Measurements from ENCODE around the gene IGF1R.

The IGF1R gene

DNA sequence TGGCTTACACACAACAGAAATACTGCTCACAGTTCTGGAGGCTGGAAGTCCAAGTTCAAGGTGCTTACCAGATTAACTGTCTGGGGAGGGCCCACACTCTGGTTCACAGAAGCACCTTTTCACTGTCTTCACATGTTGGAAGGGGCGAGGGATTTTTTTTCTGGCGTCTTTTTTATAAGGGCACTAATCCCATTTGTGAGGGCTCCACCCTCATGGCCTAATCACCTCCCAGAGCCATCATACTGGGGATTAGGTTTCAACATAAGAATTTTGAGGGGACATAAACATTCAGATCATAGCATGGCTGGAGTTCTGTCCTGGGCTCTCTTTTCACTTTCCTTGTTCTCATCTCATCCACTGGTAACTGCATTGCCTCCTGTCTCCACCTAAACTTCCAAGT, 63.5 kb downstream of the IGF1R start:
- Histone ChIP-seq H3K79me2 (ENCODE audit: insufficient read depth, low read depth) (peaks cover 77% of the 10 kb centered on the region), H2AFZ (ENCODE audit: low read depth) (no peak overlapping the region), H3K27ac (no peak overlapping the region), H3K4me1 (ENCODE audit: low read depth, poor library complexity, severe bottlenecking) (peaks cover 26% of the 10 kb centered on the region), H3K4me2 (no peak overlapping the region), H3K4me3 (IDR thresholded peaks at IDR 0.05; ENCODE audit: insufficient read depth, low read depth, low read length) (no peak overlapping the region), H3K36me3 (ENCODE audit: insufficient read depth) (no peaks in the 10 kb centered on the region; the same call in 1 of the 2 replicates), H3K9ac (no peak overlapping the region), H4K20me1 (ENCODE audit: insufficient read depth) (peaks cover 35% of the 10 kb centered on the region; the same call in 1 of the 2 replicates), H3K27me3 (ENCODE audit: insufficient read depth, low read depth) (no peaks in the 10 kb centered on the region)
- TF ChIP-seq, protein P1, sequence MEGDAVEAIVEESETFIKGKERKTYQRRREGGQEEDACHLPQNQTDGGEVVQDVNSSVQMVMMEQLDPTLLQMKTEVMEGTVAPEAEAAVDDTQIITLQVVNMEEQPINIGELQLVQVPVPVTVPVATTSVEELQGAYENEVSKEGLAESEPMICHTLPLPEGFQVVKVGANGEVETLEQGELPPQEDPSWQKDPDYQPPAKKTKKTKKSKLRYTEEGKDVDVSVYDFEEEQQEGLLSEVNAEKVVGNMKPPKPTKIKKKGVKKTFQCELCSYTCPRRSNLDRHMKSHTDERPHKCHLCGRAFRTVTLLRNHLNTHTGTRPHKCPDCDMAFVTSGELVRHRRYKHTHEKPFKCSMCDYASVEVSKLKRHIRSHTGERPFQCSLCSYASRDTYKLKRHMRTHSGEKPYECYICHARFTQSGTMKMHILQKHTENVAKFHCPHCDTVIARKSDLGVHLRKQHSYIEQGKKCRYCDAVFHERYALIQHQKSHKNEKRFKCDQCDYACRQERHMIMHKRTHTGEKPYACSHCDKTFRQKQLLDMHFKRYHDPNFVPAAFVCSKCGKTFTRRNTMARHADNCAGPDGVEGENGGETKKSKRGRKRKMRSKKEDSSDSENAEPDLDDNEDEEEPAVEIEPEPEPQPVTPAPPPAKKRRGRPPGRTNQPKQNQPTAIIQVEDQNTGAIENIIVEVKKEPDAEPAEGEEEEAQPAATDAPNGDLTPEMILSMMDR (conservative IDR thresholded peaks at IDR 0.05; ENCODE audit: low read depth, low read length) = no peak

DNA sequence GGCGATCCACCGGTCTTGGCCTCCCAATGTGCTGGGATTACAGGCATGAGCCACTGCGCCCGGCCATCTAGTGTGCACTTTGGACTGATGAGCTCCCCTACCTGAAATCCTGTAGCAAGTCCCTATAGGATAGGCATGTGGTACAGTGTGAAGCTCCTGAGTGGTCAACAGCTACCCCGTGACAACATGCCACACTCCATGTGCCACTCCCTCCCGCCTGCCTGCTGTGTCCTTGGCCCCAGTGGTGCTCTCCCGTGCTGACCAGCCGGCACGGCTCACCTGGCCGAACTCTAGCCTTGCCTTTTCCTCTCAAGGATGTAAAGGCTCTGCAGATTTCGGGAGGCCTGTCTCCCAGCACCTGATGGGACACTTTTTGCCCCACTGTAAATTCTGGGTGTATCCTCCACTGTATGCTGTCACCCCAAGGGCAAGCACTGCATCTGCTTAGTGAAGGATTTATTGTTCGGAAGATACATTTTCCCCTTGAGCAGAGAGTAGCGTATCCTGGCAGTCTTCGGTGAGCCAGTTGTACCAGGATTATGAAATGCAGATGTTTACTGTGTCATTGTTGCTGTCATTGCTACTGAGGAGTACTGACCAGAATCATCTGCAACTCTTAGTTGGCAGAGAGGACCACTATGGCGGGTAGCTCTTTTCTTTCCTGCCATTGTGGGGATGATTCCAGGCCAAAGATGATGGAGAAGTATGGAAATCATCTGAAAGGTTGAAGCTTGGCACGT, 64.7 kb downstream of the IGF1R start:
- Histone ChIP-seq H3K4me2 (peak overlapping the region; percentile 76), H3K4me1 (ENCODE audit: low read depth, poor library complexity, severe bottlenecking) (peaks cover 26% of the 10 kb centered on the region), H3K27me3 (ENCODE audit: insufficient read depth, low read depth) (no peaks in the 10 kb centered on the region), H2AFZ (ENCODE audit: low read depth) (no peak overlapping the region), H3K27ac (peak overlapping the region; percentile 11; the same call in 1 of the 2 replicates), H3K4me3 (IDR thresholded peaks at IDR 0.05; ENCODE audit: insufficient read depth, low read depth, low read length) (no peak overlapping the region), H3K9ac (no peak overlapping the region), H3K79me2 (ENCODE audit: insufficient read depth, low read depth) (peaks cover 83% of the 10 kb centered on the region), H3K36me3 (ENCODE audit: insufficient read depth) (no peaks in the 10 kb centered on the region; the same call in 1 of the 2 replicates), H4K20me1 (ENCODE audit: insufficient read depth) (peaks cover 35% of the 10 kb centered on the region; the same call in 1 of the 2 replicates)
- TF ChIP-seq, protein P1 (conservative IDR thresholded peaks at IDR 0.05; ENCODE audit: low read depth, low read length) = no peak

DNA sequence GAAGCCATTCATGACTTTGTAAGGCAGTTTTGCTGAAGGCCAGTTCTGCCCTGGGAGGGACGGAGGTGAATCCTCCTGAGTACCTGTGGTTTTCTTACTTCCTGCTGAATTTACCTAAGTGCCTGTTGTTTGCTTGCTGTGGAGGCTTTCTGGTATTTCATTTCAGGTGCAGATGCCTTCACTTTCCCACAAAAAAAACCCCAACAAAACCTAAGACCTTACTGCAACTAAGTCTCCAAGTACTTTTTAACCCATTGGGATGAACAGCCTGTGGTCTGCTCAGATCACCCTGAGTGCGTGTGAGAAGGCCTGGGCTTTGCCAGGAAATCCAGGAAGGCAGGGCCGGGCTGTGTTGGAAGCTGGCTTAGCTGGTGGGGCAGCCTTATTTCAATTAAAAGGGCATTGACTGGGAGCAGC, 65.3 kb downstream of the IGF1R start:
- Histone ChIP-seq H3K27me3 (ENCODE audit: insufficient read depth, low read depth) (no peaks in the 10 kb centered on the region), H2AFZ (ENCODE audit: low read depth) (no peak overlapping the region), H4K20me1 (ENCODE audit: insufficient read depth) (peaks cover 35% of the 10 kb centered on the region; the same call in 1 of the 2 replicates), H3K9ac (no peak overlapping the region), H3K36me3 (ENCODE audit: insufficient read depth) (no peaks in the 10 kb centered on the region; the same call in 1 of the 2 replicates), H3K27ac (peak overlapping the region; percentile 11; the same call in 1 of the 2 replicates), H3K4me3 (IDR thresholded peaks at IDR 0.05; ENCODE audit: insufficient read depth, low read depth, low read length) (no peak overlapping the region), H3K4me1 (ENCODE audit: low read depth, poor library complexity, severe bottlenecking) (peaks cover 26% of the 10 kb centered on the region), H3K79me2 (ENCODE audit: insufficient read depth, low read depth) (peaks cover 83% of the 10 kb centered on the region), H3K4me2 (peak overlapping the region; percentile 76)
- TF ChIP-seq, protein P1 (conservative IDR thresholded peaks at IDR 0.05; ENCODE audit: low read depth, low read length) = no peak

GRCh38 chr15:98714922-98715321, 66.6 kb downstream of the IGF1R start:
- Histone ChIP-seq H3K36me3 (ENCODE audit: insufficient read depth) (no peaks in the 10 kb centered on the region; the same call in 1 of the 2 replicates), H3K4me1 (ENCODE audit: low read depth, poor library complexity, severe bottlenecking) (peaks cover 29% of the 10 kb centered on the region), H3K27ac (no peak overlapping the region), H2AFZ (ENCODE audit: low read depth) (no peak overlapping the region), H3K4me2 (no peak overlapping the region), H3K9ac (no peak overlapping the region), H4K20me1 (ENCODE audit: insufficient read depth) (peaks cover 35% of the 10 kb centered on the region; the same call in 1 of the 2 replicates), H3K4me3 (IDR thresholded peaks at IDR 0.05; ENCODE audit: insufficient read depth, low read depth, low read length) (no peak overlapping the region), H3K79me2 (ENCODE audit: insufficient read depth, low read depth) (peaks cover 91% of the 10 kb centered on the region), H3K27me3 (ENCODE audit: insufficient read depth, low read depth) (no peaks in the 10 kb centered on the region)
- TF ChIP-seq, protein P1 (conservative IDR thresholded peaks at IDR 0.05; ENCODE audit: low read depth, low read length) = no peak

All from KMS-11 (cell line).